Spleen (tissue), 7 donors: ENCODE measurements around the gene BPIFB1.

Experiments
- POLR2A ChIP-seq, 3 donors: fragments of 450-650 bp; IDR thresholded peaks; one replicate each; pipeline ENCODE4 v1.5.1; 2017; ENCODE audit warnings: antibody characterized with exemption in 3 of 3, mild to moderate bottlenecking in 1 of 3
- TF ChIP-seq, protein P1 (sequence below), 11 experiments: fragments of 200-600 bp in 7 of 11; fragments of 450-650 bp in 4 of 11; sonication (generic) in 4 of 11; IDR thresholded peaks in 8 of 11; conservative IDR thresholded peaks in 3 of 11; 1 replicate in 7 of 11; 2 replicates in 4 of 11; pipeline versions ENCODE4 v1.4.0 to v1.8.0; 2016 to 2021; ENCODE audit warnings: antibody characterized with exemption in 11 of 11, inconsistent platforms in 4 of 11, mild to moderate bottlenecking in 1 of 11
- donor health status: DM: no; HTN: no; CAD: no; lungs with moderate emphysema.
- donor health status: DM: no; HTN: no; CAD: no.
- donor health status: DM: no; HTN: no; CAD: no.

DNA sequence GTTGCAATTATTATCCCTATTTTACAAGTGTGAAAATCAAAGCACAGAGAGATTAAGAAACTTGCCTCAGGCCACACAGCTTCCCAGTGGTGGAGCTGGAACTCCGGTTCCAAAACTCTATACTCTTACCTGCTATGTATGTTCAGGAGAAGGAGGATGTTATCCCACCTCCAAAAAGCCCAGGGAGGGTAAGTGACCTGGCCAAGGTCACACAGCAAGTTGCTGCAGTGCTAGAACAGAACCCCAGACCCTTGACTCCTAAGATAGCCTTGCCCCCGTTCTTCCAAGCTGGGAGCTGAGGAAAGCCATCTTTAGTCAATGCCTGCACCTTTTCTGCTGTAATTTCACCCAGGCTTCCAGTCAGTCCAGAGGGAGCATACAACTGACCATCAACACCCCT, 42.3 kb downstream of the BPIFB1 start:
- TF ChIP-seq, protein P1, sequence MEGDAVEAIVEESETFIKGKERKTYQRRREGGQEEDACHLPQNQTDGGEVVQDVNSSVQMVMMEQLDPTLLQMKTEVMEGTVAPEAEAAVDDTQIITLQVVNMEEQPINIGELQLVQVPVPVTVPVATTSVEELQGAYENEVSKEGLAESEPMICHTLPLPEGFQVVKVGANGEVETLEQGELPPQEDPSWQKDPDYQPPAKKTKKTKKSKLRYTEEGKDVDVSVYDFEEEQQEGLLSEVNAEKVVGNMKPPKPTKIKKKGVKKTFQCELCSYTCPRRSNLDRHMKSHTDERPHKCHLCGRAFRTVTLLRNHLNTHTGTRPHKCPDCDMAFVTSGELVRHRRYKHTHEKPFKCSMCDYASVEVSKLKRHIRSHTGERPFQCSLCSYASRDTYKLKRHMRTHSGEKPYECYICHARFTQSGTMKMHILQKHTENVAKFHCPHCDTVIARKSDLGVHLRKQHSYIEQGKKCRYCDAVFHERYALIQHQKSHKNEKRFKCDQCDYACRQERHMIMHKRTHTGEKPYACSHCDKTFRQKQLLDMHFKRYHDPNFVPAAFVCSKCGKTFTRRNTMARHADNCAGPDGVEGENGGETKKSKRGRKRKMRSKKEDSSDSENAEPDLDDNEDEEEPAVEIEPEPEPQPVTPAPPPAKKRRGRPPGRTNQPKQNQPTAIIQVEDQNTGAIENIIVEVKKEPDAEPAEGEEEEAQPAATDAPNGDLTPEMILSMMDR (IDR thresholded peaks at IDR 0.05 in 8 of 11, conservative IDR thresholded peaks at IDR 0.05 in 3 of 11) = no peak
- TF ChIP-seq POLR2A (IDR thresholded peaks at IDR 0.05) = no peak
